Measurements from ENCODE around the gene ZNF584. TPM values are rescaled to one million over a fixed set of nuclear protein-coding genes. Genes with fewer than 3 reads are reported as not detected.

Gene ZNF584
- total RNA-seq, 1 donor from 2014 or later = 31.1 TPM

DNA sequence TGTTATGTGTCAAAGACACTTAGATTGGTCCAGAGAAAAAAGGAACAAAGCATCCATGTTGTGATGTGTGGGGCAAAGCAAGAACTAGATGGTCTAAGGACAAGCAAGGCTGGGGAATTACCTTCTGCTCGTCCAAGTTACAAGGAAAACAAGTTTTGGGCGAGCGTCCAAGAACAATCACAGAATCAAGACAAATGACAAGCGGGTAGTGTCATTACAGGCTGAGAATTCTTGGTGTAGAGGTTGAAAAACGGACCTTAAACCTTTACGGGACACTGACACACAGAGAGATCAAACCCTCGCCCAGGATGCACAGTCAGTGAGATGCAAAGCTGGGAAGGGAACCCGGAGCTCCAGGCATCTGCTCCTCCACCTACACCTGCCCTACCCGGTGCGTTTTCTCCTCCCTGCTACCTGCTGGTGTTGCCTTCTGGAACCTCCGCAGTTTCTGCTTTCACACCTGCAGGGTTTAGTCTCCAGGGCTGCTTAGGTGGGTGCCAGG, 42.5 kb downstream of the ZNF584 start:
- no peak overlapping the region for H3K27ac Mint-ChIP-seq (ENCODE audit: unreplicated experiment)
- H3K4me3 Mint-ChIP-seq = peak overlapping the region; percentile 95
- peaks cover 8% of the 10 kb centered on the region for H3K9me3 Mint-ChIP-seq
- TF ChIP-seq, protein P1, sequence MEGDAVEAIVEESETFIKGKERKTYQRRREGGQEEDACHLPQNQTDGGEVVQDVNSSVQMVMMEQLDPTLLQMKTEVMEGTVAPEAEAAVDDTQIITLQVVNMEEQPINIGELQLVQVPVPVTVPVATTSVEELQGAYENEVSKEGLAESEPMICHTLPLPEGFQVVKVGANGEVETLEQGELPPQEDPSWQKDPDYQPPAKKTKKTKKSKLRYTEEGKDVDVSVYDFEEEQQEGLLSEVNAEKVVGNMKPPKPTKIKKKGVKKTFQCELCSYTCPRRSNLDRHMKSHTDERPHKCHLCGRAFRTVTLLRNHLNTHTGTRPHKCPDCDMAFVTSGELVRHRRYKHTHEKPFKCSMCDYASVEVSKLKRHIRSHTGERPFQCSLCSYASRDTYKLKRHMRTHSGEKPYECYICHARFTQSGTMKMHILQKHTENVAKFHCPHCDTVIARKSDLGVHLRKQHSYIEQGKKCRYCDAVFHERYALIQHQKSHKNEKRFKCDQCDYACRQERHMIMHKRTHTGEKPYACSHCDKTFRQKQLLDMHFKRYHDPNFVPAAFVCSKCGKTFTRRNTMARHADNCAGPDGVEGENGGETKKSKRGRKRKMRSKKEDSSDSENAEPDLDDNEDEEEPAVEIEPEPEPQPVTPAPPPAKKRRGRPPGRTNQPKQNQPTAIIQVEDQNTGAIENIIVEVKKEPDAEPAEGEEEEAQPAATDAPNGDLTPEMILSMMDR (conservative IDR thresholded peaks at IDR 0.05) = no peak
- peaks cover 19% of the 10 kb centered on the region for H3K27me3 Mint-ChIP-seq (ENCODE audit: low read depth)
- H3K36me3 Mint-ChIP-seq (ENCODE audit: low read depth) = peaks cover 7% of the 10 kb centered on the region
- H3K4me1 Mint-ChIP-seq = peaks cover 19% of the 10 kb centered on the region
- DNase-seq (ENCODE audit: low read depth, low spot score) = no peak

DNA sequence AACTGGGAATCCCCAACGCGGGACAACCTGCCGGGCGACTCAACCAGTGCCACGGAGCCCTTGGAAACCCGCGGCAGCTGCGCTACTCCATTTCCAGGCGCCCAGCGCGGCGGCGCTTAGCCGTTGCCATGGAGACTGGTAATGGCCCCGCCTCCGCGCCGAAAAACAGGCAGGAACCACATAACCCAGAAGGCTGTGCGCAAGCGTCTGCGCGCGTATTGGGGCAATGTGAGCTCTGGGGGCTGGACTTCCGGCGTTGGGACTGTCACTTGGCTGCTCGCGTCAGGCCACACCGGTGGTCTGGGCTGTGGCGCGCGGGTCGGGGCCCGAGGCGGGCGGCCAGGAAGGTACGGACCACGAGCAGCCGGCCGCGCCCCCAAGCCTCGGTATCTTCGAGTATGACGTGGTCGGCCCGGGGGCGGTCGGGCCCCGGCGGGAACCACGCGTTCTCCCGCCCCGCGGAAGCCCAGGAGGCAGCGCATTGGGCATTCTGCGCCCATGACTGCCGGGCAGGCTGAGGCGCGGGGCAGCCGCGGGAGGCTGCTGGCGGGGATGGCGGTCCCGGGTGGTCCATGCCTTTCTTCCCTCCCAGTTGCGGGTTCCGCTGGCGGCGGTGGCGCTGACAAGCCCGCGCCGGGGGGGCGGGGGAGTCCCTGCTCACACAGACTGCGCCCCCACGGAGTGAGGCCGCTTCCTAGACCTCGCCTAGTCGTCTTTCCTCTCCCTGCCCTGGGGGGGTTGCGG, 43.1 kb downstream of the ZNF584 start, which contains the start of gene ZNF324B:
Gene ZNF324B, plus strand, starts transcription at position 265 of the 744 bp plus-strand sequence. CDS start 2,080 bp downstream, outside the sequence.
- H3K4me3 Mint-ChIP-seq = peak within 1 kb of the TSS; percentile 95
- TF ChIP-seq, protein P1 (conservative IDR thresholded peaks at IDR 0.05) = no peak
- H3K9me3 Mint-ChIP-seq = peaks cover 8% of the 10 kb centered on the region
- peaks cover 17% of the 10 kb centered on the region for H3K27me3 Mint-ChIP-seq (ENCODE audit: low read depth)
- peaks cover 19% of the 10 kb centered on the region for H3K4me1 Mint-ChIP-seq
- peaks cover 7% of the 10 kb centered on the region for H3K36me3 Mint-ChIP-seq (ENCODE audit: low read depth)
- peak within 1 kb of the TSS; percentile 43 for H3K27ac Mint-ChIP-seq (ENCODE audit: unreplicated experiment)
- peak; percentile 92 for DNase-seq (ENCODE audit: low read depth, low spot score)

DNA sequence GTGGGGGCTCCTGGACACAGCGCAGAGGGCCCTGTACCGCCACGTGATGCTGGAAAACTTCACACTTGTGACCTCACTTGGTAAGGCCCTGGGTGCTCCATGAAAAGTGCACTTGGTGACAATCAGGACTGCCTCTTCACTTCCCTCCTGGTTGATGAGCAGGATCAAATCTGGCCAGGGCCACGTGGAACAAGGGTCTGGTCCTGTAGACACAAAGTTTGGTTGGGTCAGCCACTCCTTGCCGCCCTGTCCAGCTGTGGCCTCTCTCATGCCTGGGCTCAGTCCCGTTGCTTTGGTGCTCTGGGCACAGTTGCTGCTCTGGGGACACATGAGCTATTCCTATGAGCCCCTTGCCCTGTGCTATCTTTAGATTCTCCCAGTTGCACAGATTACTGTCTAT, 45.3 kb downstream of the ZNF584 start:
- H3K9me3 Mint-ChIP-seq = peaks cover 2% of the 10 kb centered on the region
- TF ChIP-seq, protein P1 (conservative IDR thresholded peaks at IDR 0.05) = no peak
- H3K36me3 Mint-ChIP-seq (ENCODE audit: low read depth) = peaks cover 8% of the 10 kb centered on the region
- peak overlapping the region; percentile 12 for H3K27ac Mint-ChIP-seq (ENCODE audit: unreplicated experiment)
- H3K27me3 Mint-ChIP-seq (ENCODE audit: low read depth) = peaks cover 15% of the 10 kb centered on the region
- DNase-seq (ENCODE audit: low read depth, low spot score) = no peak
- H3K4me1 Mint-ChIP-seq = peaks cover 19% of the 10 kb centered on the region
- H3K4me3 Mint-ChIP-seq = peak overlapping the region; percentile 80

DNA sequence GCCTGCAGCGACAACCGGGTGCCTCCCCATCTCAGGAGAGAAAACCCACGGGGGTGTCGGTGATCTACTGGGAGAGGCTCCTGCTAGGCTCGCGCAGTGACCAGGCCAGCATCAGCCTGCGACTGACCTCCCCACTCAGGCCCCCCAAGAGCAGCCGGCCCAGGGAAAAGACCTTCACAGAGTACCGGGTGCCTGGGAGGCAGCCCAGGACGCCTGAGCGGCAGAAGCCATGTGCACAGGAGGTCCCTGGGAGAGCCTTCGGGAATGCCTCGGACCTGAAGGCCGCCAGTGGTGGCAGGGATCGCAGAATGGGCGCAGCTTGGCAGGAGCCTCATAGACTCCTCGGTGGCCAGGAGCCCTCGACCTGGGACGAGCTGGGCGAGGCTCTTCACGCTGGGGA, 46.9 kb downstream of the ZNF584 start:
- H3K4me3 Mint-ChIP-seq = no peak overlapping the region
- H3K27ac Mint-ChIP-seq (ENCODE audit: unreplicated experiment) = no peak overlapping the region

DNA sequence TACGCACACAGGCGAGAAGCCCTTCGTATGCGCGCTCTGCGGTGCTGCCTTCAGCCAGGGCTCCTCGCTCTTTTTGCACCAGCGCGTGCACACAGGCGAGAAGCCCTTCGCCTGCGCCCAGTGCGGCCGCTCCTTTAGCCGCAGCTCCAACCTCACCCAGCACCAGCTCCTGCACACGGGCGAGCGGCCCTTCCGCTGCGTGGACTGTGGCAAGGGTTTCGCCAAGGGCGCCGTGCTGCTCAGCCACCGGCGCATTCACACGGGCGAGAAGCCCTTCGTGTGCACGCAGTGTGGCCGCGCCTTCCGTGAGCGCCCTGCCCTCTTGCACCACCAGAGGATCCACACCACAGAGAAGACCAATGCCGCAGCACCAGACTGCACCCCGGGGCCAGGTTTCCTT, 47.7 kb downstream of the ZNF584 start:
- Mint-ChIP-seq H3K27me3 (ENCODE audit: low read depth) (peaks cover 2% of the 10 kb centered on the region), H3K36me3 (ENCODE audit: low read depth) (peaks cover 5% of the 10 kb centered on the region), H3K27ac (ENCODE audit: unreplicated experiment) (no peak overlapping the region), H3K4me3 (no peak overlapping the region), H3K9me3 (peaks cover 2% of the 10 kb centered on the region), H3K4me1 (peaks cover 11% of the 10 kb centered on the region)
- TF ChIP-seq, protein P1 (conservative IDR thresholded peaks at IDR 0.05) = no peak
- DNase-seq (ENCODE audit: low read depth, low spot score) = no peak

More for the DNA sequence above, 46.9 kb downstream of the ZNF584 start:
- peaks cover 2% of the 10 kb centered on the region for H3K9me3 Mint-ChIP-seq
- TF ChIP-seq, protein P1 (conservative IDR thresholded peaks at IDR 0.05) = no peak
- peaks cover 9% of the 10 kb centered on the region for H3K27me3 Mint-ChIP-seq (ENCODE audit: low read depth)
- peaks cover 6% of the 10 kb centered on the region for H3K36me3 Mint-ChIP-seq (ENCODE audit: low read depth)
- DNase-seq (ENCODE audit: low read depth, low spot score) = no peak
- peaks cover 19% of the 10 kb centered on the region for H3K4me1 Mint-ChIP-seq
